Peyer's patch (tissue), 4 donors: ENCODE results near the gene FN1.

Source experiments
- CTCF ChIP-seq, 6 experiments: fragments of 450-650 bp in 4 of 6; fragments of 200-600 bp in 2 of 6; sonication (generic) in 1 of 6; IDR thresholded peaks; one replicate each; pipeline ENCODE4 v1.5.1; 2017 to 2019; ENCODE audit warnings: antibody characterized with exemption in 6 of 6, mild to moderate bottlenecking in 3 of 6, moderate library complexity in 1 of 6
- POLR2A ChIP-seq, 2 donors: fragments of 450-650 bp; IDR thresholded peaks; one replicate each; pipeline ENCODE4 v1.5.1; 2017; ENCODE audit warnings: antibody characterized with exemption in 2 of 2, mild to moderate bottlenecking in 2 of 2, moderate library complexity in 2 of 2

- TF ChIP-seq CTCF (IDR thresholded peaks at IDR 0.05) = no peak
- no peak for TF ChIP-seq POLR2A (IDR thresholded peaks at IDR 0.05)
These were observed 68.0 kb downstream of the FN1 start for GRCh38 chr2:215367662-215368492.
